Measurements from ENCODE around the gene PCGF1. TPM values are rescaled to one million over a fixed set of nuclear protein-coding genes. Genes with fewer than 3 reads are reported as not detected.

PCGF1 gene
- total and polyA plus RNA-seq, 2 of the 13 experiments (the other 11 are each of a cell fraction or from before 2014, with no cell fraction given): 20.4 to 22.6 TPM

DNA sequence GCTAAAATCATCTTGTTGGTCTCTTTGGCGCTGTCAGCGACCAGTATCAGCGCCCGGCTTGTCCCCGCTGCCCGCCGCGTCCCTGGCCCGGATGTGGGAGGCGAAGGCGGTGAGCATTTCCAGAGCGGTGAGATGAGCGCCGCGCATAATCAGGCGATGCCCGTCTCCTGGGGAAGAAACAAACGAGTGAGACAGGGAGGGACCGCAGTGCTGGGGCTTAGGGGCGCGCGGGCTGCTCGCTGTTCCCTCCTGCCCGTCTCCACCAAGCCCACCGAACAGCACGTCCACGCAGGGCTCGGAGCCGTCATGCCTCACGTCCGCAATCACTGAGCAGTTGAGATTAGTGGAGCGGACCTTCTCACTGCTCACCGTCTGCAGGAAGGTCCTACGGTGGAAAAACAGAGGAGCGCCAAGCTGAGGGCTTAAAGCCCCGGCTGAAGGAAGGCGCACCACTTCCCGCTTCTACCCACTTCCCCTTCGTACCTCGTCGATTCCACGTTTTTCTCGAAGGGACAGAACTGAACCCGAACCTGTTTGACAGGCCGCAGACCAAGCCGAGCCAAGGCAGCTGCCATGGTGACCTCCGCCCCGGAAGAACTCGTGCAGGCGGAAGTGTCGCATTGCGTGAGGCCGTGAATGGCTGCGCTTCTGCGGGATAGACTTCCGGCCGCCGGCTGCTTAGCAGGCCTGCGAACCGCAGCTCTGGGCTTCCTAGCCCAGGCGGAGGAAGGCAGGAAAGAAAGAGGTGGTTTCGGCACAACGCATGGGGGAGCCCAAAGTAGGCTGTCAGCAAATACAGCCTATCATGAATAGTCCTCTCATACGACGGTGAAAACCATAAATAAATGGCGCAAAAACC, 35.2 kb downstream of the PCGF1 start, which contains the start of gene MRPL53 (continued):
- TF ChIP-seq, protein P1, sequence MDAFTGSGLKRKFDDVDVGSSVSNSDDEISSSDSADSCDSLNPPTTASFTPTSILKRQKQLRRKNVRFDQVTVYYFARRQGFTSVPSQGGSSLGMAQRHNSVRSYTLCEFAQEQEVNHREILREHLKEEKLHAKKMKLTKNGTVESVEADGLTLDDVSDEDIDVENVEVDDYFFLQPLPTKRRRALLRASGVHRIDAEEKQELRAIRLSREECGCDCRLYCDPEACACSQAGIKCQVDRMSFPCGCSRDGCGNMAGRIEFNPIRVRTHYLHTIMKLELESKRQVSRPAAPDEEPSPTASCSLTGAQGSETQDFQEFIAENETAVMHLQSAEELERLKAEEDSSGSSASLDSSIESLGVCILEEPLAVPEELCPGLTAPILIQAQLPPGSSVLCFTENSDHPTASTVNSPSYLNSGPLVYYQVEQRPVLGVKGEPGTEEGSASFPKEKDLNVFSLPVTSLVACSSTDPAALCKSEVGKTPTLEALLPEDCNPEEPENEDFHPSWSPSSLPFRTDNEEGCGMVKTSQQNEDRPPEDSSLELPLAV (CRISPR knock-in tag; conservative IDR thresholded peaks at IDR 0.05; ENCODE audit: low read depth): no peak; the same call in 1 of the 2 replicates
- TF ChIP-seq ZNF451 (CRISPR knock-in tag; IDR thresholded peaks at IDR 0.05) (peak; percentile 82; the same call in 1 of the 2 replicates), ZNF232 (CRISPR knock-in tag; IDR thresholded peaks at IDR 0.05; ENCODE audit: borderline replicate concordance) (peak; percentile 94; the same call in 1 of the 2 replicates), ARHGAP35 (CRISPR knock-in tag; IDR thresholded peaks at IDR 0.05; ENCODE audit: borderline replicate concordance) (peak; percentile 94), NONO (IDR thresholded peaks at IDR 0.05) (no peak), NONO (CRISPR knock-in tag; conservative IDR thresholded peaks at IDR 0.05) (peak; percentile 100), ISL2 (CRISPR knock-in tag; IDR thresholded peaks at IDR 0.05) (peak; percentile 90), ZKSCAN1 (IDR thresholded peaks at IDR 0.05; ENCODE audit: low read length) (no peak), HDAC1 (CRISPR knock-in tag; IDR thresholded peaks at IDR 0.05) (peak; percentile 98), SP2 (CRISPR knock-in tag; IDR thresholded peaks at IDR 0.05) (peak; percentile 81), HOXA9 (CRISPR knock-in tag; IDR thresholded peaks at IDR 0.05; ENCODE audit: borderline replicate concordance) (no peak; the same call in 1 of the 2 replicates), SMC3 (IDR thresholded peaks at IDR 0.05; ENCODE audit: low read length) (no peak), ZC3H4 (CRISPR knock-in tag; IDR thresholded peaks at IDR 0.05; ENCODE audit: borderline replicate concordance) (peak; percentile 92; the same call in 1 of the 2 replicates)
- TF ChIP-seq, protein P2, sequence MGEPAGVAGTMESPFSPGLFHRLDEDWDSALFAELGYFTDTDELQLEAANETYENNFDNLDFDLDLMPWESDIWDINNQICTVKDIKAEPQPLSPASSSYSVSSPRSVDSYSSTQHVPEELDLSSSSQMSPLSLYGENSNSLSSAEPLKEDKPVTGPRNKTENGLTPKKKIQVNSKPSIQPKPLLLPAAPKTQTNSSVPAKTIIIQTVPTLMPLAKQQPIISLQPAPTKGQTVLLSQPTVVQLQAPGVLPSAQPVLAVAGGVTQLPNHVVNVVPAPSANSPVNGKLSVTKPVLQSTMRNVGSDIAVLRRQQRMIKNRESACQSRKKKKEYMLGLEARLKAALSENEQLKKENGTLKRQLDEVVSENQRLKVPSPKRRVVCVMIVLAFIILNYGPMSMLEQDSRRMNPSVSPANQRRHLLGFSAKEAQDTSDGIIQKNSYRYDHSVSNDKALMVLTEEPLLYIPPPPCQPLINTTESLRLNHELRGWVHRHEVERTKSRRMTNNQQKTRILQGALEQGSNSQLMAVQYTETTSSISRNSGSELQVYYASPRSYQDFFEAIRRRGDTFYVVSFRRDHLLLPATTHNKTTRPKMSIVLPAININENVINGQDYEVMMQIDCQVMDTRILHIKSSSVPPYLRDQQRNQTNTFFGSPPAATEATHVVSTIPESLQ (CRISPR knock-in tag; conservative IDR thresholded peaks at IDR 0.05): peak; percentile 87; the same call in 1 of the 2 replicates
- TF ChIP-seq, protein P3, sequence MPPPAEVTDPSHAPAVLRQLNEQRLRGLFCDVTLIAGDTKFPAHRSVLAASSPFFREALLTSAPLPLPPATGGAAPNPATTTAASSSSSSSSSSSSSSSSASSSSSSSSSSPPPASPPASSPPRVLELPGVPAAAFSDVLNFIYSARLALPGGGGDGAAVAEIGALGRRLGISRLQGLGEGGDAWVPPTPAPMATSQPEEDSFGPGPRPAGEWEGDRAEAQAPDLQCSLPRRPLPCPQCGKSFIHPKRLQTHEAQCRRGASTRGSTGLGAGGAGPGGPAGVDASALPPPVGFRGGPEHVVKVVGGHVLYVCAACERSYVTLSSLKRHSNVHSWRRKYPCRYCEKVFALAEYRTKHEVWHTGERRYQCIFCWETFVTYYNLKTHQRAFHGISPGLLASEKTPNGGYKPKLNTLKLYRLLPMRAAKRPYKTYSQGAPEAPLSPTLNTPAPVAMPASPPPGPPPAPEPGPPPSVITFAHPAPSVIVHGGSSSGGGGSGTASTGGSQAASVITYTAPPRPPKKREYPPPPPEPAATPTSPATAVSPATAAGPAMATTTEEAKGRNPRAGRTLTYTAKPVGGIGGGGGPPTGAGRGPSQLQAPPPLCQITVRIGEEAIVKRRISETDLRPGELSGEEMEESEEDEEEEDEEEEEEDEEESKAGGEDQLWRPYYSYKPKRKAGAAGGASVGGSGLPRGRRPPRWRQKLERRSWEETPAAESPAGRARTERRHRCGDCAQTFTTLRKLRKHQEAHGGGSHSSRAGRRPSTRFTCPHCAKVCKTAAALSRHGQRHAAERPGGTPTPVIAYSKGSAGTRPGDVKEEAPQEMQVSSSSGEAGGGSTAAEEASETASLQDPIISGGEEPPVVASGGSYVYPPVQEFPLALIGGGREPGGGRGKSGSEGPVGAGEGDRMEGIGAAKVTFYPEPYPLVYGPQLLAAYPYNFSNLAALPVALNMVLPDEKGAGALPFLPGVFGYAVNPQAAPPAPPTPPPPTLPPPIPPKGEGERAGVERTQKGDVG (CRISPR knock-in tag; IDR thresholded peaks at IDR 0.05; ENCODE audit: borderline replicate concordance): peak; percentile 94
- TF ChIP-seq, protein P4, sequence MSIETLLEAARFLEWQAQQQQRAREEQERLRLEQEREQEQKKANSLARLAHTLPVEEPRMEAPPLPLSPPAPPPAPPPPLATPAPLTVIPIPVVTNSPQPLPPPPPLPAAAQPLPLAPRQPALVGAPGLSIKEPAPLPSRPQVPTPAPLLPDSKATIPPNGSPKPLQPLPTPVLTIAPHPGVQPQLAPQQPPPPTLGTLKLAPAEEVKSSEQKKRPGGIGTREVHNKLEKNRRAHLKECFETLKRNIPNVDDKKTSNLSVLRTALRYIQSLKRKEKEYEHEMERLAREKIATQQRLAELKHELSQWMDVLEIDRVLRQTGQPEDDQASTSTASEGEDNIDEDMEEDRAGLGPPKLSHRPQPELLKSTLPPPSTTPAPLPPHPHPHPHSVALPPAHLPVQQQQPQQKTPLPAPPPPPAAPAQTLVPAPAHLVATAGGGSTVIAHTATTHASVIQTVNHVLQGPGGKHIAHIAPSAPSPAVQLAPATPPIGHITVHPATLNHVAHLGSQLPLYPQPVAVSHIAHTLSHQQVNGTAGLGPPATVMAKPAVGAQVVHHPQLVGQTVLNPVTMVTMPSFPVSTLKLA (IDR thresholded peaks at IDR 0.05): peak; percentile 44; the same call in 1 of the 2 replicates
- TF ChIP-seq, protein P5, sequence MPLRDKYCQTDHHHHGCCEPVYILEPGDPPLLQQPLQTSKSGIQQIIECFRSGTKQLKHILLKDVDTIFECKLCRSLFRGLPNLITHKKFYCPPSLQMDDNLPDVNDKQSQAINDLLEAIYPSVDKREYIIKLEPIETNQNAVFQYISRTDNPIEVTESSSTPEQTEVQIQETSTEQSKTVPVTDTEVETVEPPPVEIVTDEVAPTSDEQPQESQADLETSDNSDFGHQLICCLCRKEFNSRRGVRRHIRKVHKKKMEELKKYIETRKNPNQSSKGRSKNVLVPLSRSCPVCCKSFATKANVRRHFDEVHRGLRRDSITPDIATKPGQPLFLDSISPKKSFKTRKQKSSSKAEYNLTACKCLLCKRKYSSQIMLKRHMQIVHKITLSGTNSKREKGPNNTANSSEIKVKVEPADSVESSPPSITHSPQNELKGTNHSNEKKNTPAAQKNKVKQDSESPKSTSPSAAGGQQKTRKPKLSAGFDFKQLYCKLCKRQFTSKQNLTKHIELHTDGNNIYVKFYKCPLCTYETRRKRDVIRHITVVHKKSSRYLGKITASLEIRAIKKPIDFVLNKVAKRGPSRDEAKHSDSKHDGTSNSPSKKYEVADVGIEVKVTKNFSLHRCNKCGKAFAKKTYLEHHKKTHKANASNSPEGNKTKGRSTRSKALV (CRISPR knock-in tag; IDR thresholded peaks at IDR 0.05): 0 out of 2 replicates have a peak, but pooled peaks have one; percentile 46
